ENCODE data around the gene CLEC4G.

GRCh38 chr19:7699003-7699402 is 32.9 kb downstream of the CLEC4G start:
- TF ChIP-seq CTCF (IDR thresholded peaks at IDR 0.05): no peak
- no peak for TF ChIP-seq EP300 (IDR thresholded peaks at IDR 0.05)
- TF ChIP-seq POLR2A (IDR thresholded peaks at IDR 0.05): no peak
- no peak for TF ChIP-seq POLR2AphosphoS5 (IDR thresholded peaks at IDR 0.05)
